ENCODE results near the gene AOPEP.

Gene AOPEP

DNA sequence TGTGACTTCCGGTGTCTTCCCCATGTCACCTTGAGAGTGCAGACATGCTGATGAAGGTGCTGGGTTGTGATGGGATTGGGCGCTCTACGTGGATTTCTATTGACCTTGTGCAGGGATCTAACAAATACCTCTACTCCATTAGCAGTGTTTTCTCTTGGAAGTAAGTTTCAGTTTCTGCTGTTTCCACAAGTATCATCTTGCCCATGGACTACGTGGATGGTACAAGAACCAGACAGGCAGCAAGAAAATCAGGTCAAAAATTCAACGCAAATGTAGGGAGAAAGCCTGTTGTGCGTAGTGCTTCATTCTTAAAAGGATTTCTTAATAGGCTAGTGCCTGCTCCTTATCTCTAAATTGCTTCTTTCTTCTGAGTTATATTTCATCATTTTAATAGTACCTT, 60.8 kb downstream of the AOPEP start:
- Mint-ChIP-seq H3K9me3 (no peaks in the 10 kb centered on the region), H3K27ac (no peak overlapping the region), H3K4me3 (no peak overlapping the region), H3K36me3 (no peaks in the 10 kb centered on the region), H3K4me1 (peaks cover 8% of the 10 kb centered on the region)
- ATAC-seq (no peak), DNase-seq (ENCODE audit: low spot score in 2 of 2) (no peak)

DNA sequence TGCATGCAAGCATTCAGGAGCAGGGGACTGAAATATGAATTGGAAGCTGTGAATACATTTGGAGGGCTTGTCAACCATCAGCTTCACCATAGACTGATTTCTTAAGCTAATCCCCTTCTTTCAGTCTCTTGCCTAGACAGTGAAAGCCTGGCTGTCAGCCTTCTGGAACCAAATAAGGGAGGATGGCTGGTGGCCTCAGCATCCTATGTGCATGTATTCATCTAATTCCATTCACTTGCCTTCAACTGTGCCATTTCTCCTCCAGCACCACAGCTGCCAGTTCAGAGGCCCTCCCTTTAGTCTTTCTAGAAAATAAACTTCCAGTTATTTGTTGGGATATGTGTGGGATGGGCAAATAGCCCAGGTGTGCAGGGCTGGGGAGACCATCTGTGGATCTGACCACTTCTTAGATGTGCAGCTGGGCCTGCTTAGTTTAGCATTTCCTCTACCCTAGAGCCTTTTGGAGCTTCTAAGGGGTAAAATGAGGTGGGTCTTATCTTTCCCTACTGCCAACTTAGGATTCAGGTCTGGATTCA, 62.1 kb downstream of the AOPEP start:
- Mint-ChIP-seq H3K4me3 (no peak overlapping the region), H3K4me1 (peaks cover 13% of the 10 kb centered on the region), H3K27ac (no peak overlapping the region), H3K36me3 (peaks cover 9% of the 10 kb centered on the region), H3K9me3 (no peaks in the 10 kb centered on the region)
- DNase-seq (ENCODE audit: low spot score in 2 of 2) = no peak
- ATAC-seq = no peak

- no peak for DNase-seq (ENCODE audit: low spot score in 2 of 2)
- no peak overlapping the region for H3K27ac Mint-ChIP-seq
- no peaks in the 10 kb centered on the region for H3K9me3 Mint-ChIP-seq
- peaks cover 13% of the 10 kb centered on the region for H3K4me1 Mint-ChIP-seq
- no peak overlapping the region for H3K4me3 Mint-ChIP-seq
- ATAC-seq = no peak
- peaks cover 9% of the 10 kb centered on the region for H3K36me3 Mint-ChIP-seq
These were observed 64.9 kb downstream of the AOPEP start for GRCh38 chr9:94791435-94791834.

GRCh38 chr9:94792511-94792910, 66.0 kb downstream of the AOPEP start:
- peak overlapping the region; percentile 82 for H3K27ac Mint-ChIP-seq
- H3K9me3 Mint-ChIP-seq = no peaks in the 10 kb centered on the region
- H3K4me1 Mint-ChIP-seq = peaks cover 6% of the 10 kb centered on the region
- DNase-seq (ENCODE audit: low spot score in 2 of 2) = no peak
- ATAC-seq = no peak
- H3K4me3 Mint-ChIP-seq = no peak overlapping the region
- peaks cover 9% of the 10 kb centered on the region for H3K36me3 Mint-ChIP-seq

DNA sequence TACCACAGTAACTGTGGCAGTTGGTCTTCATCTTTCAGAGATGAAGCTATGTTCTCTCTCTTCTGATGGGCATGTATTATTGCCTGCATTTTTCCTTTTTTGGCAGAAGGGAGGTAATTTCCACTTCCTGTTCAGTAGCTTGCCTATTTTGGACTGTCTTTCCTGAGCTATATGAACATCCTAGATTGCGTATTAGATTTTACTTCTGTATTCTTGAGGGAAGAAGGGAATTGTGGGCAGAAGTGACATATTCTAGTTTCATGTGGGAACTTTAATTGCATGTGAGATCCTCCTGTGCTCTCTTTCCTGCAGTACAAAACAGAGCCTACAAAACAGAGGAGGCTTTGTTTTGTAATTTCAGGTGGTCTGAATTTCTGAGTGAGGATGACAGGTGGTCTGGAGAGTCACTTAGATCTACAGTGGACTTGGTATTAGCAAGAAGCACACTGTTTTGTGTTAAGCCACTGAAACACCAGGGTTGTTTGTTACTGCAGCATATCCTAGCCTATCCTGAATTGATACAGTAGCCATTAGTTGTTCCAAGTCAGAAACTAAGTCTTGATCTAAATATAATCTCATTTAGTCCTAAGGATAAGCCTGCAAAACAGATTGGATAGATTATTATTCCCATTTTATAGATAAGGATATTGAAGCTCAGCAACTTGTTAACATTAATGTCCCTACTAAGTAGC, 68.1 kb downstream of the AOPEP start:
- ATAC-seq (no peak), DNase-seq (ENCODE audit: low spot score in 2 of 2) (no peak)
- Mint-ChIP-seq H3K27ac (no peak overlapping the region), H3K36me3 (peaks cover 9% of the 10 kb centered on the region), H3K4me3 (no peak overlapping the region), H3K9me3 (no peaks in the 10 kb centered on the region), H3K4me1 (peaks cover 6% of the 10 kb centered on the region)

DNA sequence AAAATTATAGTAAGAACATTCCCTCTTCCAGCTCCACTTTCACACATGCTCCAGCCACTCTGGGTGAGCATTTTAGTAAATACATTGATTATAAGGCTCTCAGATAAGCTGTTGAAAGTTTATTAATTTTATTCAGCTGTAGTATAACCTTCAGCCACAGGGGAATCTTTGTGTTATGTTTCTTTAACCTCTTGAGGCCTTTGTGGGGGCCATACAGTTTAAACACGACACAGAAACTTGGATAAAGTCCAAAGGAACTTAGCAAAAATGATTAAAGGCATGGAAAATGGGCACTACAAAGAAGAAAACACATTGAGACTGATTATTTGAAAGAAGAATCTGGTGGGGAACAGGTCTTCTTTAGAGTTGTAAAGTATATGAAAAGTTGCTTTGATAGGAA, 70.2 kb downstream of the AOPEP start:
- no peak overlapping the region for H3K4me3 Mint-ChIP-seq

GRCh38 chr9:94798201-94798600, 71.7 kb downstream of the AOPEP start:
- peaks cover 1% of the 10 kb centered on the region for H3K36me3 Mint-ChIP-seq
- no peak overlapping the region for H3K4me3 Mint-ChIP-seq
- ATAC-seq (no peak), DNase-seq (ENCODE audit: low spot score in 2 of 2) (no peak)
- peaks cover 16% of the 10 kb centered on the region for H3K4me1 Mint-ChIP-seq
- H3K27ac Mint-ChIP-seq = no peak overlapping the region
- H3K9me3 Mint-ChIP-seq = no peaks in the 10 kb centered on the region

More for the DNA sequence above, 70.2 kb downstream of the AOPEP start:
- Mint-ChIP-seq H3K4me1 (peaks cover 7% of the 10 kb centered on the region), H3K36me3 (peaks cover 9% of the 10 kb centered on the region), H3K9me3 (no peaks in the 10 kb centered on the region), H3K27ac (no peak overlapping the region)
- DNase-seq (ENCODE audit: low spot score in 2 of 2) (no peak), ATAC-seq (no peak)

DNA sequence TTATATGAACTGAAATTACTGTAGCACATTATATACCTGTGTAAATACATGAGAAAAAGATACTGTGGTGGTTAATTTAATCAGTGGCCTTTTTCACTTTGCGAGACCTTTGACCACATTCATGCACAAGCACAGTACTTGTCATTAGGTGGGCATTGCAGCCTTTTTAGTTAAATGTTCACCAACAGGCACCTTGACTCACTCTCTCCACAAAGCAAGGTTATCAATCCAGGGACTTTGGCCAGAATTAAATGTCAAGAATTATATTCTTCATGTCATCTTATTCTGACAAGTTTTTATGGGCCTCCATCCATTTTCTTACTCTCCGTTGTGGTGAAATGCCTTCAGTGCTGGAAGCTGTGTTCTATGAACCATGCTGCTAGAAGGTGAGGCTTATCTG, 72.2 kb downstream of the AOPEP start:
- H3K4me3 Mint-ChIP-seq = no peak overlapping the region
- no peaks in the 10 kb centered on the region for H3K36me3 Mint-ChIP-seq
- peaks cover 21% of the 10 kb centered on the region for H3K4me1 Mint-ChIP-seq
- H3K9me3 Mint-ChIP-seq = no peaks in the 10 kb centered on the region
- no peak overlapping the region for H3K27ac Mint-ChIP-seq
- DNase-seq (ENCODE audit: low spot score in 2 of 2) (no peak), ATAC-seq (no peak)

GRCh38 chr9:94799578-94800264, 73.2 kb downstream of the AOPEP start:
- DNase-seq (ENCODE audit: low spot score in 2 of 2) = no peak
- H3K36me3 Mint-ChIP-seq = no peaks in the 10 kb centered on the region

GRCh38 chr9:94800424-94801117, 74.1 kb downstream of the AOPEP start:
- DNase-seq (ENCODE audit: low spot score in 2 of 2) (no peak), ATAC-seq (no peak)
- no peak overlapping the region for H3K27ac Mint-ChIP-seq
- peaks cover 26% of the 10 kb centered on the region for H3K4me1 Mint-ChIP-seq
- no peak overlapping the region for H3K4me3 Mint-ChIP-seq
- no peaks in the 10 kb centered on the region for H3K36me3 Mint-ChIP-seq
- H3K9me3 Mint-ChIP-seq = no peaks in the 10 kb centered on the region

More at GRCh38 chr9:94799578-94800264, 73.2 kb downstream of the AOPEP start:
- Mint-ChIP-seq H3K4me3 (no peak overlapping the region), H3K4me1 (peaks cover 26% of the 10 kb centered on the region), H3K9me3 (no peaks in the 10 kb centered on the region), H3K27ac (no peak overlapping the region)
- no peak for ATAC-seq

- Mint-ChIP-seq H3K36me3 (no peaks in the 10 kb centered on the region), H3K4me1 (peaks cover 31% of the 10 kb centered on the region), H3K27ac (no peak overlapping the region), H3K4me3 (no peak overlapping the region), H3K9me3 (no peaks in the 10 kb centered on the region)
- DNase-seq (ENCODE audit: low spot score in 2 of 2) (no peak), ATAC-seq (no peak)
These were observed 74.7 kb downstream of the AOPEP start for GRCh38 chr9:94801234-94801633.

DNA sequence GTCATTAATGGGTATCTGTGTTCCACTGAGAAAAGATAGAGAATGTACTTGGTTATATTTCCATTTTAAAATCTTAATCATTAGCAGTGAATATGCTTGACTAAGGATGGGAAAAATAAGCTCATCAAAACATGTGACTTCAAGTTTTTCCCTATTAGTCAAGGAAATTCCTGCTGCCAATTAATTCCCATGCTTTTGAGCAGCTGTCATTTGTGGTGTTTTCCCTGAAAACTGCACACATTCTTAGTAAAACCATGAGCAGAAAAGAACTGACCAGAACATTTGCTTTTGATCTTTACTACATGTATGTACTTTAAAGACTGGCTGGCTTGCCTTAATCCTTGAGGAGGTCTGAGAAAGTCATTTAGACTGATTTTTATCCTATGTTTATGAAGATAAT, 75.2 kb downstream of the AOPEP start:
- Mint-ChIP-seq H3K27ac (no peak overlapping the region), H3K9me3 (no peaks in the 10 kb centered on the region), H3K4me1 (peaks cover 34% of the 10 kb centered on the region), H3K36me3 (no peaks in the 10 kb centered on the region), H3K4me3 (no peak overlapping the region)
- ATAC-seq (no peak), DNase-seq (ENCODE audit: low spot score in 2 of 2) (no peak)

DNA sequence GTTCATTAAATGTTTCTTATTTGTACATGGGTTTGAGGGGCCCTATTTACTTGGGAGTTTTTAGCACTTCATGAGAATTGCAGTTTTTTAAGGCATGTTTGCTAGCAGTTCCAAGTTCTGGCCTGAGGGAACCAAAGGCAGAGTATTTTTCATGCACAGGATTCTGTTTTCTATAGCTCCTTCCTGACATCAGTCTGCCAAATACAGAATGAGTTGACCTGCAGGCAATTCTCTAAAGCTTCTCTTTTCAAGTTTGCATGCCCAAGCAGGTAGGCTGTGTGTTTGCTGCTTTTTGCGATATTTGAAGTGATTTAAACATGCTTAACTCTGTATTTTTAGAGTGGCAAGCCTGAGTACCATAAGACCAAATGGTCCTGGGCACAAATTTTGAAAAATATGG, 75.8 kb downstream of the AOPEP start:
- Mint-ChIP-seq H3K27ac (no peak overlapping the region), H3K4me1 (peaks cover 34% of the 10 kb centered on the region), H3K9me3 (no peaks in the 10 kb centered on the region), H3K4me3 (no peak overlapping the region), H3K36me3 (peaks cover 2% of the 10 kb centered on the region)
- DNase-seq (ENCODE audit: low spot score in 2 of 2) = no peak
- ATAC-seq = no peak

- Mint-ChIP-seq H3K36me3 (peaks cover 7% of the 10 kb centered on the region), H3K9me3 (no peaks in the 10 kb centered on the region), H3K4me3 (peak overlapping the region; percentile 13), H3K4me1 (peaks cover 34% of the 10 kb centered on the region), H3K27ac (peak overlapping the region; percentile 34)
- ATAC-seq (peak; percentile 99), DNase-seq (ENCODE audit: low spot score in 2 of 2) (peak; percentile 11 to 68)
These were observed 76.3 kb downstream of the AOPEP start for GRCh38 chr9:94802793-94803192.

GRCh38 chr9:94804316-94804715, 77.8 kb downstream of the AOPEP start:
- no peak for ATAC-seq
- peak overlapping the region; percentile 31 for H3K4me3 Mint-ChIP-seq

More at GRCh38 chr9:94804316-94804715, 77.8 kb downstream of the AOPEP start:
- H3K36me3 Mint-ChIP-seq = peaks cover 12% of the 10 kb centered on the region
- no peak overlapping the region for H3K27ac Mint-ChIP-seq
- DNase-seq (ENCODE audit: low spot score in 2 of 2) = no peak
- peaks cover 34% of the 10 kb centered on the region for H3K4me1 Mint-ChIP-seq
- no peaks in the 10 kb centered on the region for H3K9me3 Mint-ChIP-seq
